Measurements from ENCODE around the gene TECTB.

GRCh38 chr10:112346774-112347173 is 63.6 kb downstream of the TECTB start:
- TF ChIP-seq POLR2A (IDR thresholded peaks at IDR 0.05; ENCODE audit: low read depth, low read length) (no peak), POLR2AphosphoS5 (IDR thresholded peaks at IDR 0.05; ENCODE audit: low read depth, low read length) (no peak), TAF1 (IDR thresholded peaks at IDR 0.05; ENCODE audit: borderline replicate concordance, low read depth, low read length) (no peak)

Data from GM12892 (cell line).